Tongue (tissue), 3 donors: Measurements from ENCODE around the gene KDM2B. TPM values are rescaled to one million over a fixed set of nuclear protein-coding genes. Genes with fewer than 3 reads are reported as not detected.
"Not testable (repeated sequence)": the region's sequence is repeated elsewhere in the genome, so short reads cannot be mapped to it uniquely, and the experiment has no call there.

Source experiments
- DNase-seq: peaks from one replicate; pipeline ENCODE4 v3.0.0-alpha.2; 2015
- small RNA-seq: library from RNA; depleted of rRNA; stranded (forward); fragments of <200 nt; gene quantifications from one replicate; pipeline ENCODE3, GENCODE V24; 2014; ENCODE audit warnings: low replicate concordance
- total RNA-seq: library from RNA; depleted of rRNA; stranded (reverse); fragments of >200 nt; gene quantifications from one replicate; pipeline ENCODE4 v1.2.3, GENCODE V29; 2014

The KDM2B gene
- total RNA-seq, 1 donor from 2014 or later = 20.7 TPM

DNA sequence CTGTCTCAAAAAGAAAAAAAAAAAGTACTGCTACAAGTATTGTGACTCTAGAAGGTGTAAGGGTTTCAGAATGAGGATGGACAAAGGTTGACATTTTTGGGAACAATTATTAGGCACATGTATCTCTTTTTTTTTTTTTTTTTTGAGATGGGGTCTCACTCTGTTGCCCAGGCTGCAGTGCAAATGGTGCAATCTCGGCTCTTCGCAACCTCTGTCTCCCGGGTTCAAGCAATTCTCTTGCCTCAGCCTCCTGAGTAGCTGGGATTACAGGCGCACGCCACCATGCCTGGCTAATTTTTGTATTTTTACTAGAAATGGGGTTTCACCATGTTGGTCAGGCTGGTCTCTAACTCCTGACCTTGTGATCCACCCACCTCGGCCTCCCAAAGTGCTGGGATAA is 195.9 kb downstream of the KDM2B start:
- not testable (repeated sequence) for DNase-seq

DNA sequence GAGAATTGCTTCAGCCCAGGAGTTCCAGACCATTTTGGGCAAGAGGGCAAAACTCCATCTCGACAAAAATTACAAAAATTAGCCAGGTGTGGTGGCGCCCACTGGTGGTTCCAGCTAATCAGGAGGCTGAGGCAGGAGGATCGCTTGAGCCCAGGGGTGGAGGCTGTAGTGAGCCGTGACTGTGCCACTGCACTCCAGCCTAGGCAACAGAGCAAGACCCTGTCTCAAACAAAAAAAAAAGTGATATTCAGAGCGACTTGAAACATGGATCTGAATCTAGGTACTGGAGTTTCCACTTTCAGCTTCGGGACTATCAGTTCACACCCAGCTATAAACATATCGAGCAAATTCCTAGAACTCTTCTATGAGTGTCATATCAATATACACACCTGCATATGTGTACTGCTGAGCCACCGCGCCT is 197.2 kb downstream of the KDM2B start:
- no peak for DNase-seq

DNA sequence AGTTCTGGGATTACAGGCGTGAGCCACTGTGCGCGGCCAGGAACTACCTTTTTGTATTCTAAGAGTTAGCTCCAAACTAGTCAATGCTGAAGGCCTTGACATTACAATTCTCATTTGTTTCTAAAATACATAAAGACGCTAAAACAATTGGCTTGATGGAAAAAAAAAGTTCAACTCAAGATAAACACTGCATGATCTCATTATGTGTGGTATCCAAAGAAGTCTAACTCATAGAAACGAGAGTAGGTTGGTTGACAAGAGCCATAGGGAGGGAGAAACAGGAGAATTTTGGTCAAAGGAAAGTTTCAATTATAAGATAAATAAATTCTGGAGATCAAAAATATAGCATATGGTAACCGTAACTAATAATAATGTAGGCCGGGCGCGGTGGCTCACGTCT is 200.9 kb downstream of the KDM2B start:
- no peak for DNase-seq

Small RNAs within 50 kb of the gene (small RNA-seq; reads per million reads assigned to genes)
- gene RNU6-1004P = not detected

Other genes with a start within 250 kb of the KDM2B start
- 198 TPM for gene ANAPC5, start 228.6 kb downstream of the KDM2B start, total RNA-seq
- 51.8 TPM for gene RNF34, start 180.9 kb downstream of the KDM2B start, total RNA-seq
- gene ORAI1, start 45.5 kb upstream of the KDM2B start, total RNA-seq = 20.4 TPM
- gene MORN3, start 88.6 kb upstream of the KDM2B start, total RNA-seq = 0.41 TPM
- gene TMEM120B, start 131.7 kb upstream of the KDM2B start, total RNA-seq = 14.1 TPM
- gene RHOF, start 212.7 kb upstream of the KDM2B start, total RNA-seq = 7.8 TPM
- gene SETD1B, start 223.0 kb upstream of the KDM2B start, total RNA-seq = 5.5 TPM